Right lobe of liver (tissue), 4 donors: ENCODE results near the gene CCSER1.

Experiments used
- CTCF ChIP-seq, 4 donors: fragments of 200-600 bp in 3 of 4; fragments of 450-650 bp in 1 of 4; IDR thresholded peaks; one replicate each; pipeline versions ENCODE4 v1.5.1 to v1.8.0; 2016 to 2022; ENCODE audit warnings: antibody characterized with exemption in 4 of 4, mild to moderate bottlenecking in 2 of 4
- POLR2A ChIP-seq: fragments of 450-650 bp; IDR thresholded peaks from one replicate; pipeline ENCODE4 v1.6.1; 2017; ENCODE audit warnings: antibody characterized with exemption, mild to moderate bottlenecking
- donor health status: DM: no; HTN: no; CAD: no.
- donor health status: DM: no; HTN: no; CAD: no.
- donor health status: DM: no; HTN: yes; CAD: no.

- TF ChIP-seq CTCF (IDR thresholded peaks at IDR 0.05), result no peak
- TF ChIP-seq POLR2A, result no peak
Observed at GRCh38 chr4:91448668-91449330, 1321.6 kb downstream of the CCSER1 start.
